Uterus (tissue), 4 donors: ENCODE results near the gene GPX4. TPM values are rescaled to one million over a fixed set of nuclear protein-coding genes. Genes with fewer than 3 reads are reported as not detected.

Source experiments
- DNase-seq, 2 donors: peaks; one replicate each; pipeline ENCODE4 v3.0.0-alpha.2; 2019 to 2020
- H3K27ac ChIP-seq, 2 donors: fragments of 200-600 bp; sonication (generic); 1 replicate in 1 of 2; 2 replicates in 1 of 2; pipeline ENCODE4 v1.5.1; 2016 to 2018
- H3K27me3 ChIP-seq, 2 donors: fragments of 200-600 bp; sonication (generic); one replicate each; pipeline ENCODE4 v1.5.1; 2018 to 2019; ENCODE audit warnings: control low read depth in 1 of 2
- H3K36me3 ChIP-seq, 2 donors: fragments of 200-600 bp; sonication (generic); one replicate each; pipeline ENCODE4 v1.5.1; 2019; ENCODE audit warnings: control low read depth in 1 of 2
- H3K4me1 ChIP-seq, 2 donors: fragments of 200-600 bp; sonication (generic); one replicate each; pipeline ENCODE4 v1.5.1; 2018 to 2019; ENCODE audit warnings: control low read depth in 1 of 2
- H3K4me3 ChIP-seq, 2 donors: fragments of 200-600 bp; sonication (generic); 1 replicate in 1 of 2; 2 replicates in 1 of 2; pipeline ENCODE4 v1.5.1; 2018 to 2019; ENCODE audit warnings: mild to moderate bottlenecking in 1 of 2
- H3K9me3 ChIP-seq, 2 donors: fragments of 200-600 bp; sonication (generic); one replicate each; pipeline ENCODE4 v1.5.1; 2019; ENCODE audit warnings: control low read depth in 1 of 2
- POLR2A ChIP-seq, 2 donors: fragments of 450-650 bp; IDR thresholded peaks; one replicate each; pipeline ENCODE4 v1.6.1; 2016; ENCODE audit warnings: antibody characterized with exemption in 2 of 2, mild to moderate bottlenecking in 1 of 2, moderate library complexity in 1 of 2
- intact Hi-C: fragments of 100-400 bp; cut with DNase I; formaldehyde crosslinking; loops from one replicate; pipeline ENCODE4 v1.15.1; 2023; ENCODE audit warnings: low total_unique reads
- total RNA-seq, 4 donors: library from RNA; depleted of rRNA in 3 of 4; stranded (reverse); fragments of >200 nt in 3 of 4; gene quantifications; one replicate each; pipeline versions ENCODE4 v1.1.0 to v1.2.4, GENCODE V29; 2014 to 2023
- TF ChIP-seq, protein P1 (sequence below), 4 experiments: fragments of 200-600 bp in 2 of 4; fragments of 450-650 bp in 2 of 4; sonication (generic) in 2 of 4; IDR thresholded peaks; one replicate each; pipeline ENCODE4 v1.5.1; 2016 to 2019; ENCODE audit warnings: antibody characterized with exemption in 4 of 4, mild to moderate bottlenecking in 2 of 4, moderate library complexity in 1 of 4
- donor health status: DM: yes; HTN: yes; CAD: no.

The GPX4 gene
- total RNA-seq, 4 donors from 2014 or later, result 68.2 to 357 (median 163) TPM

GRCh38 chr19:1066748-1067340 is 37.0 kb upstream of the GPX4 start, which contains the start of gene ARHGAP45:
Gene ARHGAP45 (plus strand): TSS chr19:1067167. CDS start chr19:1067406, 239 bp downstream.
- intact Hi-C loops, result no loop called here
- peaks cover 0 to 21% of the 10 kb centered on the region in 2 donors for H3K4me1 ChIP-seq
- H3K27ac ChIP-seq, result no peak within 1 kb of the TSS
- TF ChIP-seq POLR2A (IDR thresholded peaks at IDR 0.05), result no peak
- TF ChIP-seq, protein P1, sequence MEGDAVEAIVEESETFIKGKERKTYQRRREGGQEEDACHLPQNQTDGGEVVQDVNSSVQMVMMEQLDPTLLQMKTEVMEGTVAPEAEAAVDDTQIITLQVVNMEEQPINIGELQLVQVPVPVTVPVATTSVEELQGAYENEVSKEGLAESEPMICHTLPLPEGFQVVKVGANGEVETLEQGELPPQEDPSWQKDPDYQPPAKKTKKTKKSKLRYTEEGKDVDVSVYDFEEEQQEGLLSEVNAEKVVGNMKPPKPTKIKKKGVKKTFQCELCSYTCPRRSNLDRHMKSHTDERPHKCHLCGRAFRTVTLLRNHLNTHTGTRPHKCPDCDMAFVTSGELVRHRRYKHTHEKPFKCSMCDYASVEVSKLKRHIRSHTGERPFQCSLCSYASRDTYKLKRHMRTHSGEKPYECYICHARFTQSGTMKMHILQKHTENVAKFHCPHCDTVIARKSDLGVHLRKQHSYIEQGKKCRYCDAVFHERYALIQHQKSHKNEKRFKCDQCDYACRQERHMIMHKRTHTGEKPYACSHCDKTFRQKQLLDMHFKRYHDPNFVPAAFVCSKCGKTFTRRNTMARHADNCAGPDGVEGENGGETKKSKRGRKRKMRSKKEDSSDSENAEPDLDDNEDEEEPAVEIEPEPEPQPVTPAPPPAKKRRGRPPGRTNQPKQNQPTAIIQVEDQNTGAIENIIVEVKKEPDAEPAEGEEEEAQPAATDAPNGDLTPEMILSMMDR (IDR thresholded peaks at IDR 0.05), result no peak
- no peak for DNase-seq
- H3K27me3 ChIP-seq, result peaks cover 21 to 50% of the 10 kb centered on the region in 2 donors
- no peak within 1 kb of the TSS for H3K4me3 ChIP-seq
- no peaks in the 10 kb centered on the region for H3K36me3 ChIP-seq
- H3K9me3 ChIP-seq, result no peaks in the 10 kb centered on the region

DNA sequence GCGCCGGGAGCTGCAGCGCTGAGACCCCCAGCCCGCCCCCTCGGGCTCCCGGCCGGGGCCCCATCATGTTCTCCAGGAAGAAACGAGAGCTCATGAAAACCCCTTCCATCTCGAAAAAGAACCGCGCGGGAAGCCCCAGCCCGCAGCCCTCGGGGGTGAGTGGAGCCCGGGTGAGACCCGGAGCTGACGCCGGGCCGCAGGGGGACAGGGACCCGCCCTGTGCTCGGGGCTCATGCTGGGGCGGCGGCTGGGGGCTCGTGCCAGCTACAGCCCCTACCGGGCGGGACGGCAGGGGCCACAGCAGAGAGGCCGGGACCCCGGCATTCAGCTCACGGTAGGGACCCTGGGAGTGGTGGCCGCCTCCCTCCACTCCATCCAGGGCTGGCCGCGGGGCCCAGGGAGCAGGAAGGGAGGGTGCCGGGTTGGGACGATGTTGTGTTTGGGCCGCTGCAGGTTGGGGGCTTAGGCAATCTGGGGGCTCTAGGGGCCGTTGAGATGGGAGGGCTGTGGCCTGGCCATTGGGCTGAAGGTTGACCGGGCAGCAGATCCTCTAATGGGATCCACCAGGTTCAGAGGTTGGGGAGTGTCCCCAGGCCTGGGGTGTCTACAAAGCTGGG is 36.3 kb upstream of the GPX4 start:
- DNase-seq, result no peak
- peaks cover 0 to 21% of the 10 kb centered on the region in 2 donors for H3K4me1 ChIP-seq
- intact Hi-C loops, result no loop called here
- H3K4me3 ChIP-seq, result no peak overlapping the region
- no peak overlapping the region for H3K27ac ChIP-seq
- no peak for TF ChIP-seq POLR2A (IDR thresholded peaks at IDR 0.05)
- TF ChIP-seq, protein P1 (IDR thresholded peaks at IDR 0.05), result no peak
- H3K36me3 ChIP-seq, result no peaks in the 10 kb centered on the region
- no peaks in the 10 kb centered on the region for H3K9me3 ChIP-seq
- H3K27me3 ChIP-seq, result peaks cover 21 to 50% of the 10 kb centered on the region in 2 donors

DNA sequence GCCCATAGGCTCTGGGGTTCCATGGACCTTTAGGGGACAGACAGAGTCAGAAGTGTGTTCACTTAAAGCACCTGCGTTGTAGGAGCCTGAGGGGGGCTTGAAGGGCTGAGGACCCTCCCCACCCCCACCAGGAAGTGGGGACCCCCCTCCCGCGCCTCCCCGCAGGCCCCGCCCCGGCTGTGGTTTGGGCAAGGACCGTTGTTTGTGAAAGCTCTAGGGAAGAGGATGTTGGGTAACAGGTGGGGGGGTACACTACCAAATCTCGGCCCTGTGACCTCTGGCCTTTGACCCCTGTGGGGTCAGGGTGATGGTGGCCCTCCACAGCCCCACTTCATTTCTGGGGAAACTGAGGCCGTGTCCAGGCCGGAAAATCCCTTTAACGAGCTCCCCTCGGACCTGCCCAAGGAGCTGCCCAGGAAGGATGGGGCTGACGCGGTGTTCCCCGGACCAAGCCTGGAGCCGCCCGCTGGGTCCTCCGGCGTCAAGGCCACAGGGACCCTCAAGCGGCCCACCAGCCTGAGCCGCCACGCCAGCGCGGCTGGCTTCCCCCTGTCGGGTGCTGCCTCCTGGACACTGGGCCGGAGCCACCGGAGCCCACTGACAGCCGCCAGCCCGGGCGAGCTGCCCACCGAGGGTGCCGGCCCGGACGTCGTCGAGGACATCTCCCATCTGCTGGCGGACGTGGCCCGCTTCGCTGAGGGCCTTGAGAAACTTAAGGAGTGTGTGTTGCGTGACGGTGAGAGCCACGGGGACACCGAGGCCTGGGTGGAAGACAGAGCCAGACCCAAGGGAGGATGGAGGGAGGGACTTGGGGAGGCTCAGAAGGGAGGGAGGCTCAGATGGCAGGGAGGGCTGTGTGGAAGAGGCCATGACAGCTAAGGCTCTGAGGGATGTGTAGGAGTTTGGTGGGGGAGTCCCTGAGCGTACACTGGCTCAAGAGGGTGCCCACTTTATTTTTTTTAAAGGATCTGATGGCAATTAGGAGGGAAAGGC is 35.5 kb upstream of the GPX4 start:
- no peak for DNase-seq
- Histone ChIP-seq H3K4me1 (peaks cover 0 to 21% of the 10 kb centered on the region in 2 donors), H3K27ac (no peak overlapping the region), H3K36me3 (no peaks in the 10 kb centered on the region), H3K9me3 (no peaks in the 10 kb centered on the region), H3K4me3 (no peak overlapping the region), H3K27me3 (peaks cover 21 to 50% of the 10 kb centered on the region in 2 donors)
- intact Hi-C loops, result no loop called here
- TF ChIP-seq POLR2A (IDR thresholded peaks at IDR 0.05), result no peak
- TF ChIP-seq, protein P1 (IDR thresholded peaks at IDR 0.05), result no peak

DNA sequence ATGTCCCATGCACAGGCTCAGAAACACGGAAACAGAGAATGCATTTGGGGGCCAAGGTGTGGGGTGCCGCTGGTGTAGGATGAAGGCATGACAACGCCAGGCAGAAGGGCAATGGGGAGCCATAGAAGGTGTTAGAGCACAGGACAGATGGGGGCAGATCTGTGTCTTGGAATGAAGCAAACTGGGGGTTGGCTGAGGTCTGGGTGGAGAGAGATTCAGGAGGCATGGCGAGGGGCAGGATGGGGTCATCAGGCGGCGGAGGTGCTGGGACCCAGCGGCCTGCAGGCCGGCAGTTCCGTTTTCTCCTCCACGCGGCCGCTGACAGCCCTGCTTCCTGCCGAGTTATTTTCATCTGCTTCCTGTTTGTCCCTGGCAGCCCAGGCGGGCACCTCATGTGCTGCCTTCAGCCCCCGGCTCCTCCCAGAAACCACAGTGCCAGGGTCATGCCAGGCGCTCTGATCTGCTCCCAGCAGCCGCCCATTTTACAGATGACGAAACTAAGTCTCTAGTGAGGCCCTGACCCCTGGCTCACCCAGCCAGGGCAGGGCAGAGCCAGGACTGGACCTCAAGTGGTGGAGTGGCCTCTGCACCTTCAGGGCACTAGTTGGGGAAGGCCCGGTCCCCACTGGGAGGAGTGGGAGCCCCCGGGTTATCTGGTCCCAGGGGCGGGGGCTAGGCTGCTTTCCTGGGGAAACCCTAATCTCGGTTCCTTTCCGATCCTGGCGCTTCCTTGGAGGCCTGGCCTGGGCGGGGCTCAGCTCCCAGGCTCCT is 34.6 kb upstream of the GPX4 start:
- intact Hi-C loops, result no loop called here
- Histone ChIP-seq H3K36me3 (no peaks in the 10 kb centered on the region), H3K4me3 (no peak overlapping the region), H3K9me3 (no peaks in the 10 kb centered on the region), H3K4me1 (peaks cover 0 to 21% of the 10 kb centered on the region in 2 donors), H3K27me3 (peaks cover 21 to 50% of the 10 kb centered on the region in 2 donors), H3K27ac (no peak overlapping the region)
- TF ChIP-seq, protein P1 (IDR thresholded peaks at IDR 0.05), result no peak
- no peak for TF ChIP-seq POLR2A (IDR thresholded peaks at IDR 0.05)
- DNase-seq, result no peak
